PC-3 (cell line): ENCODE results near the gene CPSF3. TPM values are rescaled to one million over a fixed set of nuclear protein-coding genes. Genes with fewer than 3 reads are reported as not detected.

Experiments
- ATAC-seq: fragments of 200-7000 bp; cut with Tn5 transposase; 2 replicates; pipeline ENCODE4 v1.9.1; 2020; ENCODE audit warnings: mild to moderate bottlenecking, moderate library complexity
- BruUV-seq: library from RNA; stranded (reverse); fragments of 400-500 nt; replicated peaks from 2 replicates; lab custom pipeline; 2021; lab: Mats Ljungman, UMichigan
- CTCF ChIA-PET: fragments of 300-600 bp; sonication (Branson Sonifier 250); formaldehyde crosslinking; loops from one replicate; lab custom pipeline; 2022; ENCODE audit warnings: antibody characterized with exemption; lab: Charles Lee
- POLR2A ChIA-PET: fragments of 300-600 bp; sonication (Branson Sonifier 250); formaldehyde crosslinking; loops from one replicate; lab custom pipeline; 2022; ENCODE audit warnings: antibody characterized with exemption; ENCODE audit not compliant: unreplicated experiment; lab: Charles Lee
- DNase-seq: peaks from one replicate; pipeline ENCODE4 v3.0.0-alpha.2; 2015
- H2AFZ ChIP-seq: fragments of 300-600 bp; sonication (generic); 2 replicates; pipeline ENCODE4 v1.6.0; 2016; ENCODE audit warnings: antibody characterized with exemption, low read length
- H3F3A ChIP-seq: fragments of 300-600 bp; sonication (generic); one replicate; pipeline ENCODE4 v1.6.0; 2017; ENCODE audit warnings: antibody characterized with exemption, low read length, control low read depth, mild to moderate bottlenecking; ENCODE audit not compliant: unreplicated experiment
- H3K27ac ChIP-seq: fragments of 300-600 bp; sonication (generic); 2 replicates; pipeline ENCODE4 v1.5.1; 2016; ENCODE audit warnings: mild to moderate bottlenecking, low read length
- H3K27me3 ChIP-seq: fragments of 300-600 bp; sonication (generic); 2 replicates; pipeline ENCODE4 v1.6.1; 2016; ENCODE audit warnings: low read length, mixed read lengths
- H3K36me3 ChIP-seq: fragments of 300-600 bp; sonication (generic); 2 replicates; pipeline ENCODE4 v1.6.1; 2016; ENCODE audit warnings: low read depth, mixed run types, low read length, mixed read lengths
- H3K4me1 ChIP-seq: fragments of 300-600 bp; sonication (generic); 2 replicates; pipeline ENCODE4 v1.5.1; 2016; ENCODE audit warnings: low read length; ENCODE audit not compliant: insufficient read depth
- H3K4me2 ChIP-seq: fragments of 300-600 bp; sonication (generic); 2 replicates; pipeline ENCODE4 v1.6.0; 2016; ENCODE audit warnings: low read length
- H3K4me3 ChIP-seq: fragments of 300-600 bp; sonication (generic); 2 replicates; pipeline ENCODE4 v1.5.1; 2016; ENCODE audit warnings: mild to moderate bottlenecking, low read length, mixed read lengths
- H3K79me2 ChIP-seq: fragments of 300-600 bp; sonication (generic); 2 replicates; pipeline ENCODE4 v1.6.1; 2017; ENCODE audit warnings: low read length, mixed read lengths
- H3K9ac ChIP-seq: fragments of 300-600 bp; sonication (generic); 2 replicates; pipeline ENCODE4 v1.6.0; 2016; ENCODE audit warnings: mild to moderate bottlenecking, low read length
- H3K9me2 ChIP-seq: fragments of 300-600 bp; sonication (generic); replicated peaks from 2 replicates; pipeline ENCODE4 v1.6.1; 2016; ENCODE audit warnings: mixed run types, low read length, mixed read lengths
- H3K9me3 ChIP-seq: fragments of 300-600 bp; sonication (generic); 2 replicates; pipeline ENCODE4 v1.6.1; 2016; ENCODE audit warnings: low read length, mixed read lengths
- H4K20me1 ChIP-seq: fragments of 300-600 bp; sonication (generic); 2 replicates; pipeline ENCODE4 v1.6.1; 2016; ENCODE audit warnings: low read length, mixed read lengths
- EZH2 ChIP-seq: fragments of 300-600 bp; sonication (generic); IDR thresholded peaks from one replicate; pipeline ENCODE4 v1.6.1; 2017; ENCODE audit warnings: antibody characterized with exemption, mild to moderate bottlenecking, low read length; ENCODE audit not compliant: unreplicated experiment
- EZH2phosphoT487 ChIP-seq: fragments of 300-600 bp; sonication (generic); IDR thresholded peaks from 2 replicates; pipeline ENCODE4 v1.6.1; 2018; ENCODE audit warnings: mild to moderate bottlenecking, antibody characterized with exemption, low read length, borderline replicate concordance
- intact Hi-C: fragments of 100-400 bp; cut with micrococcal nuclease; formaldehyde crosslinking; loops from 2 replicates; pipeline ENCODE4 v1.9.0; 2023
- total RNA-seq: library from RNA; depleted of rRNA; stranded (reverse); fragments of >200 nt; gene quantifications from 2 replicates; pipeline ENCODE4 v1.2.3, GENCODE V29; 2014
- TF ChIP-seq, protein P1 (sequence below): fragments of 300-600 bp; sonication (generic); conservative IDR thresholded peaks from 2 replicates; pipeline ENCODE4 v1.5.1; 2017; ENCODE audit warnings: antibody characterized with exemption, low read depth, mild to moderate bottlenecking, low read length

The CPSF3 gene
- total RNA-seq, 1 experiment from 2014 or later, result 60.1 TPM

DNA sequence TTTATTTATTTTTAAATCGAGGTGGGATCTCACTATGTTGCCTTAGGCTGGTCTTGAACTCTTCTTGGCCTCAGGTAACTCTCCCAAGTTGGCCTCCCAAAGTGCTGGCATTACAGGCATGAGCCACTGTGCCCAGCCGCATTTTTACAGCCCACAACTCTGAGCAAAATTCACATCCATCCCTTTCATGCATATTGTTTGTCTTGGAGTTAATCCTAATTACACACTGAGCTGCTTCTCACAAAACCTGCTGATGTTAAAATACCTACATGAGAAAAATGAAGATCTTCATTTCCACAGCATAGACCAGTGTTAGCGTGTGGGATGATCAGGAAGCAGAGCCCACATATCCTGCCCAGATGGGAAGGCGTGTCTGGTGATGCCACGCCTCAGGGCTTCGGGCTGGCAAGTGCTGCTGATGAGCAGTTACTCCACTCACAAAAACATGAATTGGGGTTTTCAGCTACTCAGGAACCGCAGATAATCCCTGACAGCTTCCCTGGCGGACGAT, 14.8 kb upstream of the CPSF3 start:
- DNase-seq (peak; percentile 58), ATAC-seq (peak; percentile 96)
- peaks cover 9% of the 10 kb centered on the region; the same call in 1 of the 2 replicates for H3K4me1 ChIP-seq
- ChIA-PET CTCF (interaction anchor here (0.6 to 1.0 kb wide), 2 partner anchors 14 to 75 kb away, joined by 3 read pairs; no protein-coding TSS in a partner anchor), POLR2A (interaction anchor here (0.6 kb wide), 1 partner anchor 294 kb away, joined by 5 read pairs; no protein-coding TSS in a partner anchor)
- no peaks in the 10 kb centered on the region for H3F3A ChIP-seq
- H2AFZ ChIP-seq, result no peak overlapping the region
- peaks cover 35% of the 10 kb centered on the region; the same call in 1 of the 2 replicates for H3K36me3 ChIP-seq
- no peaks in the 10 kb centered on the region for H3K27me3 ChIP-seq
- no peaks in the 10 kb centered on the region for H3K9me2 ChIP-seq
- peak overlapping the region; percentile 63 for H3K27ac ChIP-seq
- no peak for TF ChIP-seq EZH2phosphoT487
- TF ChIP-seq, protein P1, sequence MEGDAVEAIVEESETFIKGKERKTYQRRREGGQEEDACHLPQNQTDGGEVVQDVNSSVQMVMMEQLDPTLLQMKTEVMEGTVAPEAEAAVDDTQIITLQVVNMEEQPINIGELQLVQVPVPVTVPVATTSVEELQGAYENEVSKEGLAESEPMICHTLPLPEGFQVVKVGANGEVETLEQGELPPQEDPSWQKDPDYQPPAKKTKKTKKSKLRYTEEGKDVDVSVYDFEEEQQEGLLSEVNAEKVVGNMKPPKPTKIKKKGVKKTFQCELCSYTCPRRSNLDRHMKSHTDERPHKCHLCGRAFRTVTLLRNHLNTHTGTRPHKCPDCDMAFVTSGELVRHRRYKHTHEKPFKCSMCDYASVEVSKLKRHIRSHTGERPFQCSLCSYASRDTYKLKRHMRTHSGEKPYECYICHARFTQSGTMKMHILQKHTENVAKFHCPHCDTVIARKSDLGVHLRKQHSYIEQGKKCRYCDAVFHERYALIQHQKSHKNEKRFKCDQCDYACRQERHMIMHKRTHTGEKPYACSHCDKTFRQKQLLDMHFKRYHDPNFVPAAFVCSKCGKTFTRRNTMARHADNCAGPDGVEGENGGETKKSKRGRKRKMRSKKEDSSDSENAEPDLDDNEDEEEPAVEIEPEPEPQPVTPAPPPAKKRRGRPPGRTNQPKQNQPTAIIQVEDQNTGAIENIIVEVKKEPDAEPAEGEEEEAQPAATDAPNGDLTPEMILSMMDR, result no peak
- no peak for TF ChIP-seq EZH2
- H3K4me3 ChIP-seq, result no peak overlapping the region
- intact Hi-C loops, result no loop called here
- H3K9me3 ChIP-seq, result no peaks in the 10 kb centered on the region
- H3K79me2 ChIP-seq, result 0 out of 2 replicates have a peak, but pooled peaks cover under 1% of the 10 kb centered on the region
- no peak overlapping the region for H3K9ac ChIP-seq
- H4K20me1 ChIP-seq, result 0 out of 2 replicates have a peak, but pooled peaks cover 3% of the 10 kb centered on the region
- no peak overlapping the region for H3K4me2 ChIP-seq
- no TSS peak for BruUV-seq

DNA sequence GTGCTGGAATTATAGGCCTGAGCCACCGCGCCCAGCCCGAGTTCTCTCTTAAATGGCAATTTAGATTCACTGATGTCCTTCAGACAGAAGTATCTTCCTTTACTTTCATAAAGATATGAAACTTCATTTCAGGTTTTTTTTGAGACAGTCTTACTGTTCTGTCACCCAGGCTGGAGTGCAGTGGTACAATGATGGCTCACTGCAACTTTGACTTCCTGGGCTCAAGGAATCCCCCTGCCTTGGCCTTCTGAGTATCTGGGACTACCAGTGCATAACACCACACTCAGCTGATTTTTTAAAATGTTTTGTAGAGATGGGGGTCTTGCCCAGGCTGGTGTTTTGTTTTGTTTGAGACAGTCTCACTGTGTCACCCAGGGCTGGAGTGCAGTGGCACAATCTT, 13.3 kb upstream of the CPSF3 start:
- ATAC-seq, result no peak
- POLR2A ChIA-PET, result no interaction called here
- TF ChIP-seq, protein P1, result no peak
- TF ChIP-seq EZH2 (no peak), EZH2phosphoT487 (no peak)
- no peak overlapping the region for H3K4me2 ChIP-seq
- intact Hi-C loops, result no loop called here
- H3K36me3 ChIP-seq, result peaks cover 30% of the 10 kb centered on the region; the same call in 1 of the 2 replicates
- H3K27ac ChIP-seq, result no peak overlapping the region
- DNase-seq, result no peak
- no peaks in the 10 kb centered on the region for H3K27me3 ChIP-seq
- no peaks in the 10 kb centered on the region for H3K9me3 ChIP-seq
- H3K4me1 ChIP-seq, result peaks cover 9% of the 10 kb centered on the region; the same call in 1 of the 2 replicates
- H3F3A ChIP-seq, result no peaks in the 10 kb centered on the region
- no TSS peak for BruUV-seq
- no peak overlapping the region for H3K4me3 ChIP-seq
- peaks cover 7% of the 10 kb centered on the region for H3K79me2 ChIP-seq
- no peaks in the 10 kb centered on the region for H4K20me1 ChIP-seq
- no peaks in the 10 kb centered on the region for H3K9me2 ChIP-seq
- H3K9ac ChIP-seq, result no peak overlapping the region
- CTCF ChIA-PET, result no interaction called here
- H2AFZ ChIP-seq, result no peak overlapping the region

DNA sequence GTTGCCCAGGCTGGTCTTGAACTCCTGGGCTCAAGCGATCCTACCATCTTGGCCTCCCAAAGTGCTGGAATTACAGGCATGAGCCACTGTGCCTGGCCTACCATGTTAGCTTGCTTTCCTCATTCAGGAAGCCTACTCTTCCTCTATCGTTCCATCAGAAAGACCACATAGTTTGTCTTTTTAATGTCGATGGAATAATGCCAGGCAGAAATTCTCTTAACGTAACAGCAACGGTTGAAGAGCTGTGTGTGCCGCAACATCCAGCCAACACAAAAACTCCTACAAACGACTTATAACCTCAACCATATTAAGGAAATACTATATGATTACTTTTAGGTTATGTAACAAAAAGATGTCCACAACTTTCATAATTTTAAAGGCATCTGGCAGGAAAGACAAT, 10.7 kb upstream of the CPSF3 start:
- peaks cover 15% of the 10 kb centered on the region; the same call in 1 of the 2 replicates for H3K36me3 ChIP-seq
- no peaks in the 10 kb centered on the region for H3F3A ChIP-seq
- ATAC-seq (no peak), DNase-seq (no peak)
- no peak overlapping the region for H3K4me2 ChIP-seq
- CTCF ChIA-PET, result no interaction called here
- no peak overlapping the region for H3K9ac ChIP-seq
- H3K9me3 ChIP-seq, result no peaks in the 10 kb centered on the region
- H3K9me2 ChIP-seq, result no peaks in the 10 kb centered on the region
- H4K20me1 ChIP-seq, result no peaks in the 10 kb centered on the region
- intact Hi-C loops, result no loop called here
- no peaks in the 10 kb centered on the region for H3K27me3 ChIP-seq
- H2AFZ ChIP-seq, result no peak overlapping the region
- POLR2A ChIA-PET, result interaction anchor here (0.6 kb wide), 1 partner anchor 238 kb away, joined by 3 read pairs; no protein-coding TSS in a partner anchor
- peaks cover 9% of the 10 kb centered on the region; the same call in 1 of the 2 replicates for H3K4me1 ChIP-seq
- H3K27ac ChIP-seq, result no peak overlapping the region
- BruUV-seq, result no TSS peak
- H3K4me3 ChIP-seq, result no peak overlapping the region
- TF ChIP-seq, protein P1, result no peak
- TF ChIP-seq EZH2phosphoT487, result no peak
- H3K79me2 ChIP-seq, result peaks cover 28% of the 10 kb centered on the region
